Head of caudate nucleus (tissue), 42 donors: Measurements from ENCODE around the gene NHLH1.

Experiments used
- DNase-seq, 42 donors: peaks; one replicate each; pipeline versions ENCODE4 v3.0.0 to v3.0.0-alpha.2; 2020 to 2021; ENCODE audit warnings: mixed read lengths in 7 of 42
- intact Hi-C: fragments of 100-400 bp; cut with DNase I; formaldehyde crosslinking; loops from one replicate; pipeline ENCODE4 v1.15.0; 2022

The NHLH1 gene

DNA sequence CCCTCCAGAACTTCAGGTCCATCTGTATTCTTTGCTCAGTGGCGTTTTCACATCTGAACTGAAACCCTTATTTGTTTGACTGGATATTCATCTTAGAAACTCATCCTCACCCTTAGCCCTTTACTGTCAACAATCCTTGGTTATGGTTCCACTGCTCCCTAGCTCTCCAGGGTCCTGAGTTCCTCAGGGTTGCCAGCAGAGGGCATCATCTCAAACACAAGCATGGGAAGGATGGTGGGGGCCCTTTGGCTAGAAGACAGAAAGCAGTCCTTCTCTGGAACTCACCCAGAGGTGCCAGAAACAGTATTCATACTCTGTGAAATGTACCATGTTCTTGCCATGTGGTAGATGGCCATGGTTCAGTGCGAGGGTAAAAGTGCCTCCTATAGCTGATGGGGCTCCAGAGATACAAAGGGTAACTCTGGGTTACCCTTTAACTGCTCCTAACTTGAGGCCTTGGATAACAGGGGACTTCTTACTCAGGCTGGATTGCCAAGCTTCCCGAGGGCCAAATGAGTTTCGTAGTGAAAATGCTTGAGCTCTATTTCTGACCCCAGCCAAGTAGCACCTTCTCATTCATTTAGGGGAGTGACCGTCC is 12.4 kb upstream of the NHLH1 start:
- intact Hi-C loops, result no loop called here
- peak in 4 of 42 donors; percentile 12 to 59 (median 30) for DNase-seq

DNA sequence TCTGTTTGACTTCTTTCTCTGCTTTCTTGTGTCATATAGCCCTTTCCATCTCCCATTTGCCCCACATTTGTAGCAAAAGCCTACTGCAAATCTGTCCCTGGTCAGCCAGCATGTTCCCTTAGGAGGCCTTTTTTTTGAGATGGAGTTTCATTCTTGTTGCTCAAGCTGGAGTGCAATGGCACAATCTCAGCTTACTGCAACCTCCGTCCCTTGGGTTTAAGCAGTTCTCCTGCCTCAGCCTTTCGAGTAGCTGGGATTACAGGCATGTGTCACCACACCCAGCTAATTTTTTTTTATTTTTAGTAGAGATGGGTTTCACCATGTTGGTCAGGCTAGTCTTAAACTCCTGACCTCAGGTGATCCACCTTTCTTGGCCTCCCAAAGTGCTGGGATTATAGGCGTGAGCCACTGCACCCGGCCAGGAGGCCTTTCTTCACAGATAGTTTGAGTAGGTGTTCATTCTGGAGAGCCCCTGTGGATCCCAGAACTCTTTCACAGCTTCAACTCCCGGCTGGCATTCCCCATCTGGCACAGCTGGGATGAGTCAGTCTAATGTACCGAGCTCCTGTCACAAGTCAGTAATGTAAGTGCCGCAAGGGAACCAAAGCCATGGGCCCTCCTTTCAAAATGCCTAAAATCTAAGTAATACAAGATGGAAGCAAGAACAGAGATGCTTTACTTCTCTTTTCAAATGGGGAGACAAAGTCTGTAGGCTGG is 9.4 kb upstream of the NHLH1 start:
- no peak for DNase-seq

DNA sequence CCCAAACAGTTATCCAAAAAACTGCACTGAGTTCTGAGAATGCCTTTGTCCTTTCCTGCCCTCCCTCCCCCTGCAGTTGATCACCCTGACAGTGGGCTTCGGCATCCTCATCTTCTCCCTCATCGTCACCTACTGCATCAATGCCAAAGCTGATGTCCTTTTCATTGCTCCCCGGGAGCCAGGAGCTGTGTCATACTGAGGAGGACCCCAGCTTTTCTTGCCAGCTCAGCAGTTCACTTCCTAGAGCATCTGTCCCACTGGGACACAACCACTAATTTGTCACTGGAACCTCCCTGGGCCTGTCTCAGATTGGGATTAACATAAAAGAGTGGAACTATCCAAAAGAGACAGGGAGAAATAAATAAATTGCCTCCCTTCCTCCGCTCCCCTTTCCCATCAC is 8.8 kb upstream of the NHLH1 start:
- no peak for DNase-seq
- intact Hi-C loops, result no loop called here

More for the DNA sequence above, 9.4 kb upstream of the NHLH1 start:
- intact Hi-C loops, result no loop called here

- DNase-seq, result peak in 22 of 42 donors; percentile 8 to 69 (median 36)
- intact Hi-C loops, result no loop called here
Observed at GRCh38 chr1:160359559-160360226, 7.2 kb upstream of the NHLH1 start.

DNA sequence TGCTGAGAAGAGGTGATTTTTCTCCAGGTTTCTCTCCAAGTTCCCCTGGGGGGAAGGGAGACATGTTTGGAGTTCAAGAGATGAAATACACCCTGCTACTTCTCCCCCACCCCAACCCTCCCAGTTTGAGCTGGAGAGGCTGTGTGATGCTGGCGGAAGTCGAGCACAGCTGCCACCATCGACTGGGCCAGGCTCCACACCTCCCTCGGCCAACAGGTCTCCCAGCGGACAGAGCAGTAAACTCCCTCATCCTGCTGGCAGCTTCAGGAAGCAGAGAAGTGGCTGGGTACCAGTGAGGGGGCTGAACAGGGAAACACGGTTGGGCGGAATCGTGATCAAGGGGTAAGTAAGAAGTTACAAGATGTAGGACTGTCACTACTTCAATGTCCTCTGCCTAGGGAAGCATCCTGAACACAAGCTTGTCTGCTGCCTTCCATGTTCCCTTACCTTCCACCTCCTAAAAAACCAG is 6.6 kb upstream of the NHLH1 start:
- intact Hi-C loops, result no loop called here
- no peak for DNase-seq

GRCh38 chr1:160361199-160361598 is 5.7 kb upstream of the NHLH1 start:
- intact Hi-C loops, result no loop called here
- no peak for DNase-seq

DNA sequence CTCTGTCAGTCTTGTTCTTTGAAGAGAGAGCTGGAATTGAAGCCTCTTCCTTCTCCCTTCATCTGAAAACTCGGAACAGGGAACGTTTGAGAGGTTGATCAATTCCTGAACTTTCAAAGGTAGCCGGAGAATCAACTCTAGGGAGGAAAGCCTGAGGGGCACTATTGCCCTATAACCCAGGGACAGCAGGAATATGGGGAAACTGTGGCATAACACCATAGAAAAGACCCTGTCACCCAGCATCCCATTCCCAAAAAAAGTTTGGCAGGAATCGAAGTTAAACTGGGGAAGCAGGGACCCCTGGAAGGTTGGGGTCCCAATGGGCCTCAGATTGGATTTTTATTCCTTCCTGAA is 5.1 kb upstream of the NHLH1 start:
- intact Hi-C loops, result no loop called here
- DNase-seq, result no peak

- intact Hi-C loops, result no loop called here
- DNase-seq, result peak in 1 of 42 donors; percentile 30
Observed at GRCh38 chr1:160362168-160362957, 4.5 kb upstream of the NHLH1 start.

DNA sequence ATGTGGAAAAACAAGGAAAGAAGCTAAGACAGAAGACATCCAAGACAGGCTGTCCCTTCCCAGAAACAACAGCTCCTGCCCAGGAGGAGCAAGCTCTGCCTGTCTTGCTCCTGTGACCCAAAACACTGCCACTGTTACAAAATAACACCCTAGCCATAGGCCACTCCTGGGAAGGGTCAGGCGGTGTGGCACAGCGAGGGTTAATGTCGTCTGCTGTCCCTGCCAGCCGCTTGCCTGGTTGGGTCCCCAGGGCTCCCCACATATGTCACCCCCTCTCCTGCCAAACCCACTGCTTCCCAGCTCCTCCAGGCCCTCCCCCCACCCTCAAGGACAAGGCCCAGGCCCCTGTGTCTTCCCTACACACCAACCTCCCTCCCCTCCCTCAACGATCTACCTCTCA is 3.9 kb upstream of the NHLH1 start:
- DNase-seq, result peak in 1 of 42 donors; percentile 21
- intact Hi-C loops, result no loop called here

- DNase-seq, result peak in 1 of 42 donors; percentile 20
- intact Hi-C loops, result no loop called here
Observed at GRCh38 chr1:160363951-160364735, 2.7 kb upstream of the NHLH1 start.

DNA sequence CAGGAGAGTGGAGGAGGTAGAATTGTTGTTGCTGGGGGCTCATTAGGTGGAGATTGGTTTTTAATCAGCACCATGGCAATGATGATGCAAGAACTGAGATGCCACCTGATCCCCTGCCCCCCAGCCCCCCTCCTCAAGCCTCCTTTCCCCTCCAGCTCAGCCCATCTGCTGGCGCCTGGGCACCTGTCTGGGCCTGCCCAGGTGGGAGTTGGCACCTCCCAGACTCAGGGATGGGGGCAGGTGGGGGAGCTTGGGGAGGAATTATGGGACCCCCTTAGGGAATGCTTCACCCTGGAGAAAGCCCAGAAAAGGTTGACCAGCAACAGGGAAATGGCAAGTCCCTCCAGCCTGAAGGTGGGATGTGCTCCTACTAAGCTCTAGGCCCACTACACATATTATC is 1.5 kb upstream of the NHLH1 start:
- intact Hi-C loops, result no loop called here
- no peak for DNase-seq

DNA sequence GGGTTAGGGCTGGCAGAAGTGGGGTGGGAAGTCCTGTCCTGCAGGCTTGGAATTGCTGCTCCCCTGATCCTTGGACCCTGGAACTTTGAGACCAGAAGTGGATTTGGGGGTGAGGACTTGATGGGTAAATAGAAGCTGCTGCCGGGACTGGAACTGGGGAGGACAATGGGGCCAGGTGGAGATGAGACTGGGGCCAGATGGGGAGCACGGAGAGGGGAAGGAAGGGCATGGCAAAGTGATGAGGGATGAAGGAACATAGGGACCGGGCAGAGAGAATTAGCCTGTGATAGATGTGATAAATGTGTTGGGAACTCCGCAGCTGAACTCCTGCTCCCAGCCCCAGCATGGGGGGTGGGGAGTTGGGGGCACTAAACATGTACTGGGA is 637 bp downstream of the NHLH1 start:
- intact Hi-C loops, result no loop called here
- DNase-seq, result peak in 1 of 42 donors; percentile 14

- intact Hi-C loops, result no loop called here
- DNase-seq, result peak in 1 of 42 donors; percentile 22
Observed at GRCh38 chr1:160367934-160368923, 1.4 kb downstream of the NHLH1 start.

DNA sequence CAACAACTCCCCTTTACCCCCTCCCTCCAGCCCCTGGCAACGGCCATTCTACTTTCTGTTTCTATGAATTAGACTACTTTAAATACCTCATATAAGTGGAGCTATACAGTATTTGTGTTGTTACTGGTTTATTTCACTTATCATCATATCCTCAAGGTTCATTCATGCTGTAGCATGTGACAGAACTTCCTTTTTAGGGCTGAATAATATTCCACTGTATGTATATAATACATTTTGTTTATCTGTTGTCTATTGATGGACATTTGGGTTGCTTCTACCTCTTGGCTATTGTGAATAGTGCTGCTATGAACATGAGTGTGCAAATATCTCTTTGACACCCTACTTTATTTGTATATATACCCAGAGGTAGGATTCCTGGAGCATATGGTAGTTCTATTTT is 2.2 kb downstream of the NHLH1 start:
- DNase-seq, result no peak
- intact Hi-C loops, result no loop called here

- peak in 1 of 42 donors; percentile 29 for DNase-seq
- intact Hi-C loops, result loop anchor here (10.0 kb wide), 1 partner anchor 116 kb away; no protein-coding TSS in a partner anchor
Observed at GRCh38 chr1:160370561-160371345, 3.9 kb downstream of the NHLH1 start.

DNA sequence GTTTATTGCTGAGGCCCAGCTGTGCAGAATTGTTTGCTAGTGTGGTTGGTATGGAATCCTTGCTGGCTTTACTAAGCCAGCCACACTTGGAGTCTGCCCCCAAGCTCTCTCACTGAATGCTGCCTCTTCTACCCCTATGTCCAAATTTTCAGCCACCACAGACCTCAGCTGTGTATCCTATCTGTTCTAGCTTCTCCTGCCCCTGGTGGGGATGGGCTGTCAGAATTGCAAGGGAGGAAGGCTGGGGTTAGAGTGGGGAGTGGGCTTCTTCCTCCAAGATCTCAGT is 4.4 kb downstream of the NHLH1 start:
- intact Hi-C loops, result loop anchor here (10.0 kb wide), 1 partner anchor 116 kb away; no protein-coding TSS in a partner anchor
- peak in 1 of 42 donors; percentile 4 for DNase-seq

DNA sequence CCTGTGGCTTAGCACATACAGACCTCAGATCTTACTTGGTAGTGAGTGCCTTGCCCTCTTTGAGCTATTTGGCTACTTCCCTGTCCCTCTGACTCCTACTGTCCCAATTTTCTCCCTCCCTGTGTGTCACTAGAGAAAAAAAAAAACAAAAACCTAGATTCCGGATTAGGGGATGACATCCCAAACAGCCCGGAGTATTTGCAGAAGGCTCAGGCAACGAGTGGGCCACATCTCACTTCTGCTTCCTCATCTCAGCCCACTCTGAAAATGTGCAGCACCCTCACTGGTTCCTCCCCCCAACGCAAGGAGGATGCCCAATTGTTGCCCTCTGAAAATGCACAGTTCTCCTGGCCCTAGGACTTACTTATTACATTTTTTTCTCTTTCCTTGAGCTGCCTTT is 4.9 kb downstream of the NHLH1 start:
- intact Hi-C loops, result loop anchor here (10.0 kb wide), 1 partner anchor 117 kb away; no protein-coding TSS in a partner anchor

More for the DNA sequence above, 4.9 kb downstream of the NHLH1 start:
- DNase-seq, result peak in 2 of 42 donors; percentile 17 to 44
